K562 (cell line): ENCODE data around the gene SIRPB2.

Experiments used
- FOXK1 ChIP-seq: sonication (generic); formaldehyde crosslinking; IDR thresholded peaks from 2 replicates; pipeline ENCODE4 v1.8.0; 2022; ENCODE audit warnings: missing genetic modification reagents, mild to moderate bottlenecking, borderline replicate concordance
- FOXM1 ChIP-seq, 2 experiments: fragments of 450-650 bp in 1 of 2; sonication (generic) in 1 of 2; formaldehyde crosslinking in 1 of 2; IDR thresholded peaks; 2 replicates each; pipeline versions ENCODE4 v1.6.1 to v1.9.0; 2017 to 2022; ENCODE audit warnings: low read depth in 2 of 2, mild to moderate bottlenecking in 2 of 2, missing genetic modification reagents in 1 of 2, moderate library complexity in 1 of 2
- HMG20A ChIP-seq: fragments of 450-650 bp; formaldehyde crosslinking; conservative IDR thresholded peaks from 2 replicates; pipeline ENCODE4 v1.4.0; 2020; ENCODE audit warnings: mild to moderate bottlenecking, mixed read lengths
- NR1H2 ChIP-seq: sonication (generic); formaldehyde crosslinking; IDR thresholded peaks from 2 replicates; pipeline ENCODE4 v1.4.0; 2020; ENCODE audit warnings: mild to moderate bottlenecking, missing genetic modification reagents
- PHF20 ChIP-seq: fragments of 450-650 bp; IDR thresholded peaks from 2 replicates; pipeline ENCODE4 v1.6.1; 2018; ENCODE audit not compliant: partially characterized antibody
- POLR2A ChIP-seq: fragments of 450-650 bp; conservative IDR thresholded peaks from 2 replicates; pipeline ENCODE4 v1.6.1; 2016
- POU5F1 ChIP-seq: fragments of 150-350 bp; IDR thresholded peaks from 2 replicates; pipeline ENCODE4 v1.6.1; 2014; ENCODE audit warnings: borderline replicate concordance, low read length, low read depth, mild to moderate bottlenecking; ENCODE audit not compliant: partially characterized antibody
- TF ChIP-seq, protein P1 (sequence below), 3 experiments: IDR thresholded peaks in 2 of 3; conservative IDR thresholded peaks in 1 of 3; 2 replicates each; pipeline ENCODE4 v1.5.1; 2011 to 2012; ENCODE audit warnings: low read length in 3 of 3, mild to moderate bottlenecking in 3 of 3, control low read depth in 2 of 3, improper control_type of control experiment in 1 of 3, inconsistent platforms in 1 of 3, low read depth in 1 of 3, mixed read lengths in 1 of 3, moderate library complexity in 1 of 3; ENCODE audit not compliant: insufficient read depth in 2 of 3

- TF ChIP-seq NR1H2 (CRISPR knock-in tag) (no peak), PHF20 (no peak), FOXK1 (CRISPR knock-in tag) (no peak), POLR2A (no peak), FOXM1 (IDR thresholded peaks at IDR 0.05; ENCODE audit: low read depth) (no peak), FOXM1 (CRISPR knock-in tag; IDR thresholded peaks at IDR 0.05; ENCODE audit: low read depth) (no peak), HMG20A (CRISPR knock-in tag) (no peak), POU5F1 (no peak)
- TF ChIP-seq, protein P1, sequence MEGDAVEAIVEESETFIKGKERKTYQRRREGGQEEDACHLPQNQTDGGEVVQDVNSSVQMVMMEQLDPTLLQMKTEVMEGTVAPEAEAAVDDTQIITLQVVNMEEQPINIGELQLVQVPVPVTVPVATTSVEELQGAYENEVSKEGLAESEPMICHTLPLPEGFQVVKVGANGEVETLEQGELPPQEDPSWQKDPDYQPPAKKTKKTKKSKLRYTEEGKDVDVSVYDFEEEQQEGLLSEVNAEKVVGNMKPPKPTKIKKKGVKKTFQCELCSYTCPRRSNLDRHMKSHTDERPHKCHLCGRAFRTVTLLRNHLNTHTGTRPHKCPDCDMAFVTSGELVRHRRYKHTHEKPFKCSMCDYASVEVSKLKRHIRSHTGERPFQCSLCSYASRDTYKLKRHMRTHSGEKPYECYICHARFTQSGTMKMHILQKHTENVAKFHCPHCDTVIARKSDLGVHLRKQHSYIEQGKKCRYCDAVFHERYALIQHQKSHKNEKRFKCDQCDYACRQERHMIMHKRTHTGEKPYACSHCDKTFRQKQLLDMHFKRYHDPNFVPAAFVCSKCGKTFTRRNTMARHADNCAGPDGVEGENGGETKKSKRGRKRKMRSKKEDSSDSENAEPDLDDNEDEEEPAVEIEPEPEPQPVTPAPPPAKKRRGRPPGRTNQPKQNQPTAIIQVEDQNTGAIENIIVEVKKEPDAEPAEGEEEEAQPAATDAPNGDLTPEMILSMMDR (IDR thresholded peaks at IDR 0.05 in 2 of 3, conservative IDR thresholded peaks at IDR 0.05 in 1 of 3; ENCODE audit: insufficient read depth in 2 of 3, low read depth in 1 of 3, low read length in 3 of 3) = no peak
Measured at GRCh38 chr20:1513801-1514200, 22.6 kb upstream of the SIRPB2 start.
